Caco-2 (cell line): ENCODE results near the gene KIF4B. TPM values are rescaled to one million over a fixed set of nuclear protein-coding genes. Genes with fewer than 3 reads are reported as not detected.

Source experiments
- BruUV-seq: library from RNA; stranded (reverse); fragments of 400-500 nt; replicated peaks from 2 replicates; lab custom pipeline; 2021; lab: Mats Ljungman, UMichigan
- CTCF ChIA-PET: fragments of 300-600 bp; sonication (Branson Sonifier 250); formaldehyde crosslinking; loops from one replicate; lab custom pipeline; 2022; ENCODE audit warnings: antibody characterized with exemption; lab: Charles Lee
- POLR2A ChIA-PET: fragments of 300-600 bp; sonication (Branson Sonifier 250); formaldehyde crosslinking; loops from one replicate; lab custom pipeline; 2022; ENCODE audit warnings: antibody characterized with exemption; lab: Charles Lee
- DNase-seq, 2 experiments: peaks; one replicate each; pipeline versions ENCODE4 v3.0.0 to v3.0.0-alpha.2; 2020 to 2022
- H3K27me3 ChIP-seq: replicated peaks from 2 replicates; pipeline ENCODE4 v1.6.0; 2011; ENCODE audit warnings: low read length; ENCODE audit not compliant: control insufficient read depth, insufficient read depth
- H3K36me3 ChIP-seq: 2 replicates; pipeline ENCODE4 v1.5.1; 2011; ENCODE audit warnings: low read length; ENCODE audit not compliant: control insufficient read depth, insufficient read depth
- H3K4me1 ChIP-seq: fragments of 250-450 bp; sonication (Bioruptor Pico); 2 replicates; pipeline ENCODE4 v1.5.1; 2020; ENCODE audit warnings: mild to moderate bottlenecking
- H3K4me3 ChIP-seq: 2 replicates; pipeline ENCODE4 v1.5.1; 2011; ENCODE audit warnings: low read depth, mild to moderate bottlenecking, control low read depth, low read length
- H3K9me3 ChIP-seq: fragments of 250-450 bp; sonication (Bioruptor Pico); 2 replicates; pipeline ENCODE4 v1.5.1; 2020; ENCODE audit warnings: mild to moderate bottlenecking, moderate library complexity
- H3K27ac Mint-ChIP-seq: one replicate; pipeline ENCODE4 v1.8.0; 2022; ENCODE audit warnings: mixed read lengths; ENCODE audit not compliant: unreplicated experiment
- H3K27me3 Mint-ChIP-seq: one replicate; pipeline ENCODE4 v1.8.0; 2022; ENCODE audit warnings: mixed read lengths; ENCODE audit not compliant: insufficient read depth, unreplicated experiment
- H3K36me3 Mint-ChIP-seq: one replicate; pipeline ENCODE4 v1.8.0; 2022; ENCODE audit warnings: mild to moderate bottlenecking, mixed read lengths; ENCODE audit not compliant: insufficient read depth, unreplicated experiment
- H3K4me1 Mint-ChIP-seq: one replicate; pipeline ENCODE4 v1.8.0; 2022; ENCODE audit warnings: low read depth, mixed read lengths; ENCODE audit not compliant: unreplicated experiment
- H3K4me3 Mint-ChIP-seq: one replicate; pipeline ENCODE4 v1.8.0; 2022; ENCODE audit warnings: mild to moderate bottlenecking, moderate library complexity, mixed read lengths; ENCODE audit not compliant: unreplicated experiment
- H3K9me3 Mint-ChIP-seq: one replicate; pipeline ENCODE4 v1.8.0; 2022; ENCODE audit warnings: mixed read lengths; ENCODE audit not compliant: unreplicated experiment
- intact Hi-C: fragments of 100-400 bp; cut with micrococcal nuclease; formaldehyde crosslinking; loops from one replicate; pipeline ENCODE4 v1.10.0; 2022; ENCODE audit not compliant: unreplicated experiment
- total RNA-seq: library from RNA; stranded (reverse); gene quantifications from 2 replicates; pipeline ENCODE4 v1.2.3, GENCODE V29; 2022
- TF ChIP-seq, protein P1 (sequence below), 2 experiments: fragments of 200-600 bp in 1 of 2; IDR thresholded peaks; 1 replicate in 1 of 2; 2 replicates in 1 of 2; pipeline versions ENCODE4 v1.5.1 to v1.8.0; 2011 to 2022; ENCODE audit warnings: antibody characterized with exemption in 1 of 2, control low read depth in 1 of 2, inconsistent platforms in 1 of 2, low read depth in 1 of 2, low read length in 1 of 2, mild to moderate bottlenecking in 1 of 2, moderate library complexity in 1 of 2; ENCODE audit not compliant: insufficient read depth in 1 of 2, severe bottlenecking in 1 of 2, unreplicated experiment in 1 of 2

Gene KIF4B
- total RNA-seq, 1 experiment from 2014 or later, result 0.14 TPM

DNA sequence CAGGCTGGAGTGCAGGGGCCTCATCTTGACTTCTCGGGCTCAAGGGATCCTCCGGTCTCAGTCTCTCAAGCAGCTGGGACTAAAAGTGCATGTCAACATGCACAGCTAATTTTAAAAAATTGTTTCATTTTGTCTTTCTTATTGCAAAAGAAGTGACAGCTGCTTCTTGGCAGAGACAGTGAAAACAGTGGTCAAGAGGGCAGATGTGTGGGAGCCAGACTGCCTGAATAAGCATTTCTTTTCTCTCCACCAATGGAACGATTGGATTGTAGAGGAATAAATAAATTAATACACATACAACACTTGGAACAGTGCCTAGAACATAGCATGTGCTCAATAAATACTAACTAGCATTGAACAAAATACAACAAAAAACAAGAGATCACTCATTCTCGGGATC is 27.4 kb upstream of the KIF4B start:
- no peak for DNase-seq
- no TSS peak for BruUV-seq
- H3K9me3 ChIP-seq, result no peaks in the 10 kb centered on the region
- H3K4me3 Mint-ChIP-seq, result no peak overlapping the region
- ChIA-PET CTCF (interaction anchor here (0.6 kb wide), 1 partner anchor 1062 kb away, joined by 3 read pairs; no protein-coding TSS in a partner anchor), POLR2A (no interaction called here)
- H3K36me3 Mint-ChIP-seq, result no peaks in the 10 kb centered on the region
- H3K4me1 ChIP-seq, result no peaks in the 10 kb centered on the region
- H3K36me3 ChIP-seq, result no peaks in the 10 kb centered on the region
- H3K27me3 ChIP-seq, result no peaks in the 10 kb centered on the region
- H3K27ac Mint-ChIP-seq, result no peak overlapping the region
- H3K9me3 Mint-ChIP-seq, result no peaks in the 10 kb centered on the region
- no peaks in the 10 kb centered on the region for H3K4me1 Mint-ChIP-seq
- TF ChIP-seq, protein P1, sequence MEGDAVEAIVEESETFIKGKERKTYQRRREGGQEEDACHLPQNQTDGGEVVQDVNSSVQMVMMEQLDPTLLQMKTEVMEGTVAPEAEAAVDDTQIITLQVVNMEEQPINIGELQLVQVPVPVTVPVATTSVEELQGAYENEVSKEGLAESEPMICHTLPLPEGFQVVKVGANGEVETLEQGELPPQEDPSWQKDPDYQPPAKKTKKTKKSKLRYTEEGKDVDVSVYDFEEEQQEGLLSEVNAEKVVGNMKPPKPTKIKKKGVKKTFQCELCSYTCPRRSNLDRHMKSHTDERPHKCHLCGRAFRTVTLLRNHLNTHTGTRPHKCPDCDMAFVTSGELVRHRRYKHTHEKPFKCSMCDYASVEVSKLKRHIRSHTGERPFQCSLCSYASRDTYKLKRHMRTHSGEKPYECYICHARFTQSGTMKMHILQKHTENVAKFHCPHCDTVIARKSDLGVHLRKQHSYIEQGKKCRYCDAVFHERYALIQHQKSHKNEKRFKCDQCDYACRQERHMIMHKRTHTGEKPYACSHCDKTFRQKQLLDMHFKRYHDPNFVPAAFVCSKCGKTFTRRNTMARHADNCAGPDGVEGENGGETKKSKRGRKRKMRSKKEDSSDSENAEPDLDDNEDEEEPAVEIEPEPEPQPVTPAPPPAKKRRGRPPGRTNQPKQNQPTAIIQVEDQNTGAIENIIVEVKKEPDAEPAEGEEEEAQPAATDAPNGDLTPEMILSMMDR (IDR thresholded peaks at IDR 0.05; ENCODE audit: insufficient read depth in 1 of 2, low read depth in 1 of 2, low read length in 1 of 2, severe bottlenecking in 1 of 2, unreplicated experiment in 1 of 2), result no peak
- H3K27me3 Mint-ChIP-seq, result peaks cover 6% of the 10 kb centered on the region
- no peak overlapping the region for H3K4me3 ChIP-seq
- intact Hi-C loops, result no loop called here

GRCh38 chr5:154989626-154990025 is 23.9 kb upstream of the KIF4B start:
- ChIA-PET POLR2A (no interaction called here), CTCF (interaction anchor here (0.8 kb wide), 1 partner anchor 17 kb away, joined by 4 read pairs; no protein-coding TSS in a partner anchor)
- TF ChIP-seq, protein P1 (IDR thresholded peaks at IDR 0.05; ENCODE audit: insufficient read depth in 1 of 2, low read depth in 1 of 2, low read length in 1 of 2, severe bottlenecking in 1 of 2, unreplicated experiment in 1 of 2), result no peak
- Mint-ChIP-seq H3K4me1 (no peaks in the 10 kb centered on the region), H3K36me3 (no peaks in the 10 kb centered on the region), H3K27me3 (peaks cover 4% of the 10 kb centered on the region), H3K9me3 (no peaks in the 10 kb centered on the region), H3K27ac (no peak overlapping the region), H3K4me3 (no peak overlapping the region)
- Histone ChIP-seq H3K27me3 (no peaks in the 10 kb centered on the region), H3K4me1 (no peaks in the 10 kb centered on the region), H3K4me3 (no peak overlapping the region), H3K36me3 (no peaks in the 10 kb centered on the region), H3K9me3 (no peaks in the 10 kb centered on the region)
- no TSS peak for BruUV-seq
- no peak for DNase-seq
- intact Hi-C loops, result no loop called here

DNA sequence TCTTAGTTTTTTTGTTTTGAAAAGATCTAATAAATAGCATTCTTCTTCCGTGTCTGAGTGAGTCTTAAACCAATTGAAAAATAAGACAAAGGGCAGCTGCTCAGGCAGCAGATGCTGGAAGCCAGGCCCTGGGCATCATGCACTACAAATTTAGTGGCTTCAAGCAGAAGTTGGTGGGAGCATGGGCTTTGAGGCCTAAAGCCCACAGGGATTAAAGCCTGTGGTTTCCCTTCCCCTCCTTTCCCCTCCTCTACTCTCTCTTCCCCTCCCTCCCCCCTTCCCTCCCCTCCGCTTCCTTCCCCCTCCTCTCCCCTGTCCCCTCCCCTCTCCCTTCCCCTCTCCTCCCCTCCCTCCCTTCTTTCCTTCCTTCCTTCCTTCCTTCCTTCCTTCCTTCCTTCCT is 20.1 kb upstream of the KIF4B start:
- CTCF ChIA-PET, result no interaction called here
- no peak for DNase-seq
- Mint-ChIP-seq H3K4me1 (no peaks in the 10 kb centered on the region), H3K27me3 (no peaks in the 10 kb centered on the region), H3K4me3 (no peak overlapping the region), H3K27ac (no peak overlapping the region), H3K36me3 (no peaks in the 10 kb centered on the region), H3K9me3 (no peaks in the 10 kb centered on the region)
- TF ChIP-seq, protein P1 (IDR thresholded peaks at IDR 0.05; ENCODE audit: insufficient read depth in 1 of 2, low read depth in 1 of 2, low read length in 1 of 2, severe bottlenecking in 1 of 2, unreplicated experiment in 1 of 2), result no peak
- Histone ChIP-seq H3K36me3 (no peaks in the 10 kb centered on the region), H3K9me3 (no peaks in the 10 kb centered on the region), H3K4me1 (no peaks in the 10 kb centered on the region), H3K27me3 (no peaks in the 10 kb centered on the region), H3K4me3 (no peak overlapping the region)
- BruUV-seq, result no TSS peak
- POLR2A ChIA-PET, result no interaction called here
- intact Hi-C loops, result no loop called here
